Heart right ventricle (tissue), 16 donors: ENCODE measurements around the gene SLC29A4. TPM values are rescaled to one million over a fixed set of nuclear protein-coding genes. Genes with fewer than 3 reads are reported as not detected.
"Not testable (repeated sequence)": the region's sequence is repeated elsewhere in the genome, so short reads cannot be mapped to it uniquely, and the experiment has no call there.

Source experiments
- ATAC-seq, 8 donors: fragments of 200-7000 bp; cut with Tn5 transposase; one replicate each; pipeline ENCODE4 v1.9.1; 2020; ENCODE audit warnings: mild to moderate bottlenecking in 8 of 8, moderate library complexity in 8 of 8, moderate number of reproducible peaks in 1 of 8
- DNase-seq, 2 donors: peaks; one replicate each; pipeline ENCODE4 v3.0.0-alpha.2; 2020
- H3K27ac ChIP-seq, 10 donors: fragments of 200-600 bp; sonication (generic) in 2 of 10; one replicate each; pipeline versions ENCODE4 v1.5.0 to v1.8.0; 2020 to 2022; ENCODE audit warnings: mild to moderate bottlenecking in 3 of 10
- H3K27me3 ChIP-seq, 7 donors: fragments of 200-600 bp; one replicate each; pipeline ENCODE4 v1.8.0; 2021 to 2022; ENCODE audit warnings: mild to moderate bottlenecking in 2 of 7
- H3K36me3 ChIP-seq, 9 donors: fragments of 200-600 bp; sonication (generic) in 1 of 9; one replicate each; pipeline versions ENCODE4 v1.5.0 to v1.8.0; 2020 to 2022; ENCODE audit warnings: mild to moderate bottlenecking in 2 of 9
- H3K4me1 ChIP-seq, 9 donors: fragments of 200-600 bp; sonication (generic) in 1 of 9; one replicate each; pipeline versions ENCODE4 v1.5.0 to v1.8.0; 2020 to 2022; ENCODE audit warnings: mild to moderate bottlenecking in 4 of 9
- H3K4me3 ChIP-seq, 10 donors: fragments of 200-600 bp; sonication (generic) in 2 of 10; one replicate each; pipeline versions ENCODE4 v1.5.0 to v1.8.0; 2020 to 2022; ENCODE audit warnings: mild to moderate bottlenecking in 7 of 10, moderate library complexity in 2 of 10
- H3K9me3 ChIP-seq, 11 donors: fragments of 200-600 bp in 10 of 11; sonication (generic) in 2 of 11; one replicate each; pipeline versions ENCODE4 v1.5.0 to v1.8.0; 2013 to 2022; ENCODE audit warnings: mild to moderate bottlenecking in 2 of 11, control low read depth in 1 of 11, moderate library complexity in 1 of 11
- WGBS, 2 donors: extraction: QIAGEN DNeasy Blood & Tissue Kit; methylation state at CpG; one replicate each; pipeline ENCODE4 v1.1.7; 2013; ENCODE audit warnings: inconsistent platforms in 1 of 2; 5-methylcytosine and 5-hydroxymethylcytosine counted together
- intact Hi-C, 10 donors: fragments of 100-400 bp; cut with DNase I; formaldehyde crosslinking; loops; one replicate each; pipeline versions ENCODE4 v1.11.1 to v1.14.2; 2022
- polyA plus RNA-seq, 2 donors: library from polyadenylated mRNA; stranded (reverse); fragments of 200-250 nt; gene quantifications; one replicate each; pipeline ENCODE4 v1.2.3, GENCODE V29; 2013
- total RNA-seq, 10 donors: library from RNA; stranded (reverse); fragmentation: NEBNext Ultra II Directional in 3 of 10; extraction: Animal tissue kit (Norgen Biotek cat#: 25700) in 3 of 10; gene quantifications; one replicate each; pipeline versions ENCODE4 v1.2.1 to v1.2.4, GENCODE V29; 2021 to 2023
- TF ChIP-seq, protein P1 (sequence below), 9 donors: fragments of 200-600 bp; sonication (generic) in 2 of 9; IDR thresholded peaks; one replicate each; pipeline versions ENCODE4 v1.5.0 to v1.8.0; 2021 to 2022; ENCODE audit warnings: antibody characterized with exemption in 9 of 9, mild to moderate bottlenecking in 5 of 9, moderate library complexity in 1 of 9
- donor health status: Arrhythmogenic right ventricular cardiomyopathy.
- donor health status: ischemic (EF 13 %, LVEDD 7.1; RV severe dilation, severe dysfunction).
- donor health status: healthy with polysubstance abuse.
- donor health status: DM: no; HTN: yes; CAD: no.
- donor health status: DM: no; HTN: no; CAD: no.
- donor health status: ischemic (EF 25% LVEDD 6.9; RV normal size, moderate dysfunction).
- donor health status: ischemic (EF 25% LVEDD 5.7; RV mildly dilated, moderate dysfunction).
- donor health status: healthy.
- donor health status: DM: yes; HTN: yes; CAD: no.
- donor health status: Ischemic cardiomyopathy.
- donor health status: ischemic (EF 35%, LVEDD 5.7; RV mildly dilated, moderate dysfunction).
- donor health status: nonischemic (EF 11% LVEDD 7.7; RV severe dilation, severe dysfunction).
- donor health status: DM: yes; HTN: yes; CAD: no.
- donor health status: PGD.
- donor health status: ischemic (EF 29% LVEDD 5.4; RV normal size, mild dysfunction).
- donor health status: nonischemic (EF 23%, LVEDD 6.1; RV moderate dilation, normal function).

The SLC29A4 gene
- total and polyA plus RNA-seq, 12 donors = 0.94 to 5.3 (median 2.1) TPM

DNA sequence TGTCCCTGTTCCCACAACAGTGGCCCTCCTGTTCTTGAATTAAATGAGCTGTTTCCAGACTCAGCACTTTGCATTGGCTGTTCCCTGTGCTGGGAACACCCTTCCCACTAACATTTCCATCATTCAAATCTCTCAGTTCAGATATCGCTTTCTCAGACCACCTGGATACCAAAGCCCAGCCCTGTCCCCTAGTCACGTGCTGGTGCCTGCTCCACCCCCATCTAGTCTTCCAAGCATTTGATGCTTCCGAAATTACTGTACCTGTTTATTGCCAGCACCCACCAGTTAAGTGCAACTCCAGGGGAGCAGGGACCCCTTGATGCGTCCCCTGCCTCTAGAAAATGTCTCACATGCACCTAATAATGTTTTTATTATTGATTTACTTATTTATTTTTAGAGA lies 3.0 kb upstream of the SLC29A4 start:
- intact Hi-C loops = no loop called here
- TF ChIP-seq, protein P1, sequence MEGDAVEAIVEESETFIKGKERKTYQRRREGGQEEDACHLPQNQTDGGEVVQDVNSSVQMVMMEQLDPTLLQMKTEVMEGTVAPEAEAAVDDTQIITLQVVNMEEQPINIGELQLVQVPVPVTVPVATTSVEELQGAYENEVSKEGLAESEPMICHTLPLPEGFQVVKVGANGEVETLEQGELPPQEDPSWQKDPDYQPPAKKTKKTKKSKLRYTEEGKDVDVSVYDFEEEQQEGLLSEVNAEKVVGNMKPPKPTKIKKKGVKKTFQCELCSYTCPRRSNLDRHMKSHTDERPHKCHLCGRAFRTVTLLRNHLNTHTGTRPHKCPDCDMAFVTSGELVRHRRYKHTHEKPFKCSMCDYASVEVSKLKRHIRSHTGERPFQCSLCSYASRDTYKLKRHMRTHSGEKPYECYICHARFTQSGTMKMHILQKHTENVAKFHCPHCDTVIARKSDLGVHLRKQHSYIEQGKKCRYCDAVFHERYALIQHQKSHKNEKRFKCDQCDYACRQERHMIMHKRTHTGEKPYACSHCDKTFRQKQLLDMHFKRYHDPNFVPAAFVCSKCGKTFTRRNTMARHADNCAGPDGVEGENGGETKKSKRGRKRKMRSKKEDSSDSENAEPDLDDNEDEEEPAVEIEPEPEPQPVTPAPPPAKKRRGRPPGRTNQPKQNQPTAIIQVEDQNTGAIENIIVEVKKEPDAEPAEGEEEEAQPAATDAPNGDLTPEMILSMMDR (IDR thresholded peaks at IDR 0.05) = no peak
- H3K27ac ChIP-seq = no peak overlapping the region
- H3K4me3 ChIP-seq = no peak overlapping the region
- H3K9me3 ChIP-seq = no peaks in the 10 kb centered on the region
- DNase-seq = no peak
- H3K27me3 ChIP-seq = peaks cover 0 to 17% (median 10%) of the 10 kb centered on the region in 7 donors
- H3K36me3 ChIP-seq = no peaks in the 10 kb centered on the region
- 82 to 87% methylated on average over 4 of the region's 4 CpGs for WGBS, 2 donors
- peaks cover 0 to 12% (median 6%) of the 10 kb centered on the region in 9 donors for H3K4me1 ChIP-seq
- ATAC-seq = no peak

DNA sequence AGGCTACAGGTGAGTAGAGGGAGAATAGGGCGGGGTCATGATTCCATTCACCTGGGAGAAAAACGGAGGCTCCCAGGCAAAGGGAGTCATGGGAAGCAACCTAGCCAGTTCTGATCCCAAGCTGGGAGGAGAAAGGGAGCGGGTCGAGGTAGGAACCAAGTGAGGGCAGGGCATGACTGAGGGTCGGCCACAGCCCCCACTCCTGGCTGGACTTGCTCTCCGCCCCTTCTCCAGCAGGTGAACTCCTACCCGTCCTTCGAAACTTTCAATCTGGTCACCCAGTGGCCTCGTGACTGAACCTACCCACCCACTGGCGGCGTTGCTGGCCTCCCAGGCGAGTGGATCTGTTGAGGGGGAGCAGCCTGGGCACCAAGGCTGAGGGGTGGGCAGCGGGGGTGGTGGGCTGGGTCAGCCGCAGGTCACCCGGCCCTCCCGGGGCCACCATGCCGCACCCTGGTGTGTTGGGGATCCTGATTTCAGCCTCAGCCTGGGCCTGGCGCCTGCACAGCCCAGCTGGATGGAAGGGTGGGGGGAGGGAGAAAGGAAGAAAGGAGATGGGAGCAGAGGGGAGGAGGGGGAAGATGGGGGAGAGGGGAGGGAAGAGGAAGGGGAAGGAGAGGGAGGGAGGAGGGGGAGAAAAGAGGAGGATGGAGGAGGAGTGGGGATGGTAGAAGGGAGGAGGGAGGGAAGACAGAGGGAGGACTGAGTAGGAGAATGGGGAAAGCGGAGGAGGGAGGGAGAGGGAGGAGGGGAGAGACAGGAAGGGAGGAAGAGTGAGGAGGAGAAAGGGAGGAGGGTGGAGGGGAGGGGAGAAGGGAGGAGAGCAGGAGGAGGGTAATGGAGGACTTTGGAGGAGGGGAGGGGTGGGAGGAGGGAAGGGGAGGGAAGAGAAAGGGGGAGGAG lies 894 bp upstream of the SLC29A4 start:
- DNase-seq, H3K4me3 ChIP-seq, H3K36me3 ChIP-seq, H3K27ac ChIP-seq, H3K9me3 ChIP-seq, intact Hi-C loops, ATAC-seq: not testable (repeated sequence)
- peaks cover 0 to 21% (median 14%) of the 10 kb centered on the region in 7 donors for H3K27me3 ChIP-seq
- peaks cover 0 to 12% (median 6%) of the 10 kb centered on the region in 9 donors for H3K4me1 ChIP-seq
- WGBS, 2 donors = 40 to 45% methylated on average over 19 of the region's 19 CpGs

DNA sequence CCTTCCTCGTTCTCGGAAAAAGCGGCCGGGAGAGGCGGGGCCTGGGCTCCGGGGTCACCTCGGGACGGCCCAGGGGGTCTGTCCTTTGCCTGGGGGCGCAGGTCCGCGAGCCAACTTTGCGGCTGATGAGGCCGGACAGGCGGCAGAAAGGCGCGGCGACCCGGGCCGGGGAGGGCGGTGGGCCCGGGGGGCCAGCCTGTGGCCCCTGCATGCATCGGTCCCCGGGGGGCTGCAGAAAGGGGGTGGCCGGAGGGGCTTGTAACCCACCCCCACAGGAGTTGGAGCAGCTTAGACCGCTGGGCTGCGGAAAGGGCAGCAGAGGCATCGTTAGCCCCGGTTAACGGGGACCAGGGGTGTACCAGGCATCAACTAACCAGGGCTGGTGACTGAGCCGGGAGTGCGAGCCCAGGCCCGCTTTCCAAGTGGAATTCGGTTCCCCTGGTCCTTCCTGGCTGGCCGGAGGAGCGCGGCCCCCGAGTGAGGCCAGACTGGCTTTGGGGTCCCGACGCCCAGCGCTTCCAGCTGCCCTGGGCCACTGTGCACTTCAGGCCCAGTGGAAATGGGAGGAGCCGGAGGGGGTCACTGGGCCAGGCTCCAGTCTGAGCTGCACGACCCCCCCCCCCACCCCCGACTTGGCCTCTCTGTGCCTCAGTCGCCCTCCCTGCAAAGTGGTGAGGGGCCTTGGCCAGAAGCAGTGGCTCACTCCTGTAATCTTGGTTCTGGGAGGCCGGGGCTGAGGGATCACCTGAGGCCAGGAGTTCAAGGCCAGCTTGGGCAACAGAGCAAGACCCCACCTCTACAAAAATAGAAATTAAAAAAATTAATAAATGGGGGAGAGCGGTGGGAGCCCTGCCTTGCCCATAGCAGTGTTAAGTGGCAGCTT lies 919 bp downstream of the SLC29A4 start:
- Histone ChIP-seq H3K27me3 (peaks cover 0 to 21% (median 14%) of the 10 kb centered on the region in 7 donors), H3K9me3 (no peaks in the 10 kb centered on the region), H3K4me3 (peak overlapping the region; percentile 15 to 54 (median 48)), H3K27ac (no peak overlapping the region), H3K36me3 (no peaks in the 10 kb centered on the region), H3K4me1 (peaks cover 0 to 12% (median 6%) of the 10 kb centered on the region in 9 donors)
- ATAC-seq (peak in 6 of 8 donors; percentile 7 to 53 (median 16)), DNase-seq (no peak)
- intact Hi-C loops = no loop called here
- WGBS, 2 donors = 13 to 15% methylated on average over 45 to 46 of the region's 46 CpGs
- TF ChIP-seq, protein P1 (IDR thresholded peaks at IDR 0.05) = no peak

DNA sequence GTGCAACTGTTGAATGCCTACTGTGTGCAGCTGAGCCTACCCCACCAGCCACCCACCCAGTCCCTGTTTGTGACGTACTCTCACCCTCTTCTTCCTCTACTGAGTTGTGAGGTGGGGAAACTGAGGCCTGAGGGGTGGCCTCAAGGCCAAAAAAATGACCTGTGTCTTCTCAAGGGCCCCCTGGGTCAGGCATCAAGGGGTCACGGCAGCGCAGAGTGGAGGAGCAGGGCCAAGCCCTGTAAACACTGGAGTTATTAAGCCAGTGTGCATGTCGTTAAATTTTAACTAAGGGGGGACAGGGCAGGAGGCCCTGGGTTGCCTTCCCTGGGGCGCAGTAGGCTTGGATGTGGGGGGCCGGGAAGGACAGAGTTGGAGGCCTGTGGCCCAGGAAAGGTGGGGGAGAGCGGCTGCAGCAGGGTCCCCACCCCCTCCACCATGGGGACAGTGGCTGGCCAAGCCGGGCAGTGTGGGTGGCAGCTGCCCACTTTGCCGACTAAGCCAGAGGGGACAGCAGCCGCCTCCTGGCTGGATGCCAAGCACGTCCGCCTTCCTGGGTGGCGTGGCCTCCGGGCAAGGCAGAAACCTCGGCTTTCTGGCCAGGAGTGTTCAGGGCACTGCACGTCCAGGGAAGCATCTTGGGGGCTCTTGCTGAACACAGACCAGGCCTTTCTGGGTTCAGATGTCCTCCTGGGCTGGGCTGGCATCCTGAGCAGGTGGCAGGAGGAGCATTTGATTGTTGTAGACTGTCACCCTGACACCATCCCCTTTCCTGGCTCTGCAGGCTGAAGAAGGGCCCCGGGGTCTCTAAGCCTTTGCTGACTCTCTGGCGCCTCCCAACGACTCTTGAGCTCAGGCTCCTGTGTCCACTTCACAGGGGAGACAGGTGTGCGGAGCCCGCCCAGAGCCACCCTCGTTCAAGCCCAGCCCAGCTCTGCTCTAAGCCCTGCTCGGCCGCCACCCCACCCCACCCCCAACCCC lies 1.9 kb downstream of the SLC29A4 start:
- peak in 1 of 2 donors; percentile 50 for DNase-seq
- peaks cover 0 to 12% (median 6%) of the 10 kb centered on the region in 9 donors for H3K4me1 ChIP-seq
- H3K9me3 ChIP-seq = no peaks in the 10 kb centered on the region
- H3K27ac ChIP-seq = no peak overlapping the region
- intact Hi-C loops = no loop called here
- peak in 5 of 8 donors; percentile 12 to 36 (median 29) for ATAC-seq
- TF ChIP-seq, protein P1 (IDR thresholded peaks at IDR 0.05) = peak in 2 of 9 donors; percentile 10 to 11
- H3K27me3 ChIP-seq = peaks cover 0 to 21% (median 14%) of the 10 kb centered on the region in 7 donors
- 51 to 55% methylated on average over 22 to 24 of the region's 24 CpGs for WGBS, 2 donors
- H3K4me3 ChIP-seq = no peak overlapping the region
- no peaks in the 10 kb centered on the region for H3K36me3 ChIP-seq
